Natural killer cell (primary cell): ENCODE measurements around the gene KRTAP10-2. TPM values are rescaled to one million over a fixed set of nuclear protein-coding genes. Genes with fewer than 3 reads are reported as not detected.

Experiments
- ATAC-seq, 3 donors: fragments of 150-1000 bp in 2 of 3; fragments of 200-7000 bp in 1 of 3; cut with Tn5 transposase; 1 replicate in 1 of 3; 2 replicates in 2 of 3; pipeline ENCODE4 v1.10.0; 2021; ENCODE audit warnings: mild to moderate bottlenecking in 2 of 3, moderate library complexity in 2 of 3
- DNase-seq, 2 donors: peaks; one replicate each; pipeline versions ENCODE4 v3.0.0 to v3.0.0-alpha.2; 2013 to 2021; ENCODE audit warnings: mixed read lengths in 1 of 2
- H3K27ac ChIP-seq: one replicate; pipeline ENCODE4 v1.5.1; 2013; ENCODE audit warnings: mild to moderate bottlenecking, low read length
- H3K27me3 ChIP-seq: one replicate; pipeline ENCODE4 v1.6.1; 2013; ENCODE audit warnings: low read length; ENCODE audit not compliant: control insufficient read depth, insufficient read depth
- H3K36me3 ChIP-seq: one replicate; pipeline ENCODE4 v1.6.1; 2013; ENCODE audit warnings: low read length; ENCODE audit not compliant: control insufficient read depth, insufficient read depth
- H3K4me1 ChIP-seq: one replicate; pipeline ENCODE4 v1.6.1; 2013; ENCODE audit warnings: low read length; ENCODE audit not compliant: control insufficient read depth, insufficient read depth
- H3K4me3 ChIP-seq: one replicate; pipeline ENCODE4 v1.5.1; 2013; ENCODE audit warnings: low read length
- H3K9me3 ChIP-seq: one replicate; pipeline ENCODE4 v1.6.1; 2013; ENCODE audit warnings: low read length; ENCODE audit not compliant: control insufficient read depth, insufficient read depth
- H3K27ac Mint-ChIP-seq, 2 donors: one replicate each; pipeline ENCODE4 v1.8.0; 2022; ENCODE audit warnings: mild to moderate bottlenecking in 2 of 2, mixed read lengths in 2 of 2, moderate library complexity in 1 of 2
- H3K27me3 Mint-ChIP-seq, 2 donors: one replicate each; pipeline ENCODE4 v1.8.0; 2022; ENCODE audit warnings: low read depth in 2 of 2, mixed read lengths in 2 of 2
- H3K36me3 Mint-ChIP-seq: one replicate; pipeline ENCODE4 v1.8.0; 2022; ENCODE audit warnings: mixed read lengths
- H3K4me1 Mint-ChIP-seq, 2 donors: one replicate each; pipeline ENCODE4 v1.8.0; 2022; ENCODE audit warnings: mixed read lengths in 2 of 2
- H3K4me3 Mint-ChIP-seq: one replicate; pipeline ENCODE4 v1.8.0; 2022; ENCODE audit warnings: mild to moderate bottlenecking, moderate library complexity, mixed read lengths
- H3K9me3 Mint-ChIP-seq, 2 donors: one replicate each; pipeline ENCODE4 v1.8.0; 2022; ENCODE audit warnings: mixed read lengths in 2 of 2
- WGBS: methylation state at CpG from one replicate; pipeline ENCODE4 v1.1.7; 2013; ENCODE audit warnings: missing lambda C conversion rate; ENCODE audit not compliant: insufficient coverage; 5-methylcytosine and 5-hydroxymethylcytosine counted together
- intact Hi-C: fragments of 100-400 bp; cut with micrococcal nuclease; formaldehyde crosslinking; loops from one replicate; pipeline ENCODE4 v1.14.2; 2022
- total RNA-seq, 4 donors: library from RNA; stranded (reverse); fragments of 120-200 nt in 1 of 4; gene quantifications; one replicate each; pipeline versions ENCODE4 v1.2.3 to v1.2.4, GENCODE V29; 2013 to 2022
- TF ChIP-seq, protein P1 (sequence below): fragments of 200-600 bp; IDR thresholded peaks from one replicate; pipeline ENCODE4 v1.8.0; 2022; ENCODE audit warnings: antibody characterized with exemption

The KRTAP10-2 gene
- total RNA-seq, 3 donors from 2014 or later (not counting 1 experiment from before 2014, with no cell fraction given): not detected

DNA sequence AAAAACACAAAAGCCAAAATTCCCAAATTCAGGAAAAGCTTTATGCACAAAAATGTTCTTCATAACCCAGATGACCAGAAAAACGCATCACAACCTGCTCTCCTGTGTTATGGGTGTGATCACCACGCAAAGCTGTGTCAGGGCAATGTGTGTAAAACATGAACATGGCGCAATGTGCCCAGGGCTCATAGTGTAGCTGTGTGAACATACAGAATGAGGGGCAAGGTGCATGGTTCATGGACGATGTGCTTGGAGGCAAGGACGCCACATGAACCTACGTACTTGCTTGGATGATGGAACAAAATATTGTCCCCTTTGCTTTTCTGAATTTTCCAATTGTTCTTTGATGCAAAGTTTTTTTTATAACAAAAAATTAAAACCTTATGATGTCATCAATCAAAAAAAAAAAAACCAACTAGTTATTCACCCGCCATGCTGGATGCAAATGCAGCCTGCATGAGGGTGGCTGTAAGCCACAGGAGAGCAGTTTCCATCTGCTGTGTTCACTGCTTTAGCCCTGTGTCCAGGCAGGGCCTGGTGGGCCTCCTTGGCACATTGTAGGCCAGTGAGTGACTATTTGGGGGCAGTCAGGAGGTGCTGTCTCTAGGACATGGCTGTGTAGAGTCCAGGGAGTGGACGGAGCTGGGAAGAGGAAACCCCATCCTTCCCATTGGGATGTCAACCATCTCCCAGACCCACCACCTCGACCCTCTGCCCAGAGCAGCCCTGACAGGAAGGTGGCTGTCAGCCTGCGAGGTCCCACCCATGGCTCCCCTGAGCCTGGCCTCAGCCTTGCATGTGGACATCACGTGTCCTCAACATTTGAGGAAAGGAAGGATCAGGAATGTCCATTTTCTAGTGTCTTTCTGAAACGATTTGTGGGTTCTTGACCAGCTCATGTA lies 25.0 kb downstream of the KRTAP10-2 start:
- 92% methylated on average over 12 of the region's 12 CpGs for WGBS
- Mint-ChIP-seq H3K36me3 (no peaks in the 10 kb centered on the region), H3K9me3 (no peaks in the 10 kb centered on the region), H3K27ac (no peak overlapping the region), H3K4me3 (no peak overlapping the region), H3K4me1 (peaks cover 0 to 5% of the 10 kb centered on the region in 2 donors), H3K27me3 (no peaks in the 10 kb centered on the region)
- intact Hi-C loops: no loop called here
- H3K27ac ChIP-seq: no peak overlapping the region
- H3K36me3 ChIP-seq: no peaks in the 10 kb centered on the region
- DNase-seq (no peak), ATAC-seq (no peak)
- H3K27me3 ChIP-seq: no peaks in the 10 kb centered on the region
- H3K4me3 ChIP-seq: no peak overlapping the region
- H3K4me1 ChIP-seq: no peaks in the 10 kb centered on the region
- TF ChIP-seq, protein P1, sequence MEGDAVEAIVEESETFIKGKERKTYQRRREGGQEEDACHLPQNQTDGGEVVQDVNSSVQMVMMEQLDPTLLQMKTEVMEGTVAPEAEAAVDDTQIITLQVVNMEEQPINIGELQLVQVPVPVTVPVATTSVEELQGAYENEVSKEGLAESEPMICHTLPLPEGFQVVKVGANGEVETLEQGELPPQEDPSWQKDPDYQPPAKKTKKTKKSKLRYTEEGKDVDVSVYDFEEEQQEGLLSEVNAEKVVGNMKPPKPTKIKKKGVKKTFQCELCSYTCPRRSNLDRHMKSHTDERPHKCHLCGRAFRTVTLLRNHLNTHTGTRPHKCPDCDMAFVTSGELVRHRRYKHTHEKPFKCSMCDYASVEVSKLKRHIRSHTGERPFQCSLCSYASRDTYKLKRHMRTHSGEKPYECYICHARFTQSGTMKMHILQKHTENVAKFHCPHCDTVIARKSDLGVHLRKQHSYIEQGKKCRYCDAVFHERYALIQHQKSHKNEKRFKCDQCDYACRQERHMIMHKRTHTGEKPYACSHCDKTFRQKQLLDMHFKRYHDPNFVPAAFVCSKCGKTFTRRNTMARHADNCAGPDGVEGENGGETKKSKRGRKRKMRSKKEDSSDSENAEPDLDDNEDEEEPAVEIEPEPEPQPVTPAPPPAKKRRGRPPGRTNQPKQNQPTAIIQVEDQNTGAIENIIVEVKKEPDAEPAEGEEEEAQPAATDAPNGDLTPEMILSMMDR: no peak
- H3K9me3 ChIP-seq: no peaks in the 10 kb centered on the region

DNA sequence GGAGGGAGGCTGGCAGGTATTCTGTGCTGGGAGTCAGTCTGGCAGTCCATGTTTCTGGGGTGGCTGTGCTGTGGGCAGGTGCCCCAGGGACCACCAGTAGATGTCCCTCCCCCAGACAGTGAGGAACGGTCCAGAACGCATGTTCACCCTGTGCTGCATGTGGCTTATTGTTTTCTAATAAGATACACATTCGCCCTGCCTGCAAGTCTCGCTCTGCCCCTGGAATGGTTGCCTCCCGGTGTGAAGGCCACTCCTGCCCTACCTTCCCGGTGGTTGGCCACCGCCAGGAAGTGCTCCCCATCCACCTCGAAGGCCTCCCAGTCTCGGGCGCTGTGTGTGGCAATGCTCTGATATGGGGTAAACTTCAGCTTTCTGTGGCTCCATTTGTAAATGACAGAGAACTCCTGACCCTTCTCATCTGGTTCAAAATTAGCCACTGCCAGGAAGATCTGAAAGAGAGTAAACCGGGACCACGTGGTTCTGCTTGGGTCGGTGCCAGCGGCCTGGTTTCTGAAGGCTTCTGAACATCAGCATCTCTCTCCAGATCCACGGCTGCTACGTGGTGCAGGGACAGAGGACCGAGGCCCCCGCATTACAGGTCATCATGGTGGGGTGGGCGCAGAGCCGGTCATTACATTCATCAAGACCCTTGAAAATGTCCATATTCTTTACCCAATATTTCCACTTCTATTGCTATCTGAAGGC lies 25.8 kb downstream of the KRTAP10-2 start:
- no peak overlapping the region for H3K27ac Mint-ChIP-seq
- ATAC-seq: no peak
- Histone ChIP-seq H3K27me3 (no peaks in the 10 kb centered on the region), H3K27ac (no peak overlapping the region), H3K9me3 (no peaks in the 10 kb centered on the region), H3K4me3 (no peak overlapping the region), H3K4me1 (no peaks in the 10 kb centered on the region), H3K36me3 (no peaks in the 10 kb centered on the region)
- TF ChIP-seq, protein P1: no peak
- H3K27me3 Mint-ChIP-seq: no peaks in the 10 kb centered on the region
- no peak for DNase-seq
- H3K4me3 Mint-ChIP-seq: no peak overlapping the region
- 92% methylated on average over 20 of the region's 20 CpGs for WGBS
- intact Hi-C loops: no loop called here
- H3K9me3 Mint-ChIP-seq: no peaks in the 10 kb centered on the region
- H3K36me3 Mint-ChIP-seq: no peaks in the 10 kb centered on the region
- peaks cover 0 to 5% of the 10 kb centered on the region in 2 donors for H3K4me1 Mint-ChIP-seq

DNA sequence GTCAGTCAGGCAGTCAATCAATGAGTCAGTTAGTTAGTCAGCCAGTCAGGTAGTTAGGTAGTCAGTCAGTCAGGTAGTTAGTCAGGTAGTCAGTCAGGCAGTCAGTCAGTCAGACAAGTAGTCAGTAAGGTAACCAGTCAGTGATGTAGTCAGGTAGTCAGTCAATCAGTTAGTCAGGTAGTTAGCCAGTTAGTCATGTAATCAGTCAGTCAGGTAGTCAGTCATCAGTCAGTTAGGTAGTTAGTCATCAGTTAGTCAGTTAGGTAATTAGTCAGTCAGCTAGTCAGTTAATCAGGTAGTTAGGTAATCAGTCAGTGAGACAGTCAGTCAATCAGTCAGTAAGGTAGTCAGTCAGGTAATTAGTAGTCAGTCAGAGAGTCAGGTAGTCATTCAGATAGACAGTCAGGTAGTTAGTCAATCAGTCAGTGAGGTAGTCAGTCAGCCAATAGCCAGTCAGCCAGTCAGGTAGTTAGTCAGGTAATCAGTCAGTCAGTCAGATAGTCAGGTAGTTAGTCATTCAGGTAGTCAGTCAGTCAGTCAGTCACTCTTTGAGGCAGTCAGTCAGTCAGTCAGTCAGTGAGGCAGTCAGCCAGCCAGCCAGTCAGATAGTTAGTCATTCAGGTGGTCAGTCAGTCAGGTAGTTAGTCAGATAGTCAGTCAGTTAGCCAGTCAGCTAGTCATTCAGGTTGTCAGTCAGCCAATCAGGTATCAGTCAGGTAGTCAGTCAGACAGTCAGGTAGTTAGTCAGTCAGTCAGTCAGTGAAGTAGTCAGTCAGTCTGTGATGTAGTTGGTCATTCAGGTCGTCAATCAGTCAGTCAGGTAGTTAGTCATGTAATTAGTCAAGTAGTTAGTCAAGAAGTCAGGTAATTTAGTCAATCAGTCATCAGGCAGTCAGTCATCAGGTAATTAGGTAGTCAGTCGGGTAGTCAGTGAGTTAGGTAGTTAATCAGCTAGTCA lies 26.6 kb downstream of the KRTAP10-2 start:
- Histone ChIP-seq H3K9me3 (no peaks in the 10 kb centered on the region), H3K27me3 (no peaks in the 10 kb centered on the region), H3K27ac (no peak overlapping the region), H3K36me3 (no peaks in the 10 kb centered on the region), H3K4me3 (no peak overlapping the region), H3K4me1 (no peaks in the 10 kb centered on the region)
- Mint-ChIP-seq H3K27me3 (no peaks in the 10 kb centered on the region), H3K36me3 (no peaks in the 10 kb centered on the region), H3K4me3 (no peak overlapping the region), H3K4me1 (peaks cover 0 to 5% of the 10 kb centered on the region in 2 donors), H3K27ac (no peak overlapping the region), H3K9me3 (no peaks in the 10 kb centered on the region)
- no peak for DNase-seq
- TF ChIP-seq, protein P1: no peak
- no peak for ATAC-seq
- 79% methylated on average over 2 of the region's 2 CpGs for WGBS
- intact Hi-C loops: no loop called here
